RPMI8226 (cell line): ENCODE measurements around the gene FCHO1.
A peak's percentile ranks its signal among the peaks of the same experiment; 100 is the strongest.
"Not testable (repeated sequence)": the region's sequence is repeated elsewhere in the genome, so short reads cannot be mapped to it uniquely, and the experiment has no call there.

ENCODE experiments used
- DNase-seq: peaks from one replicate; pipeline ENCODE4 v3.0.0-alpha.2; 2015

FCHO1 gene

DNA sequence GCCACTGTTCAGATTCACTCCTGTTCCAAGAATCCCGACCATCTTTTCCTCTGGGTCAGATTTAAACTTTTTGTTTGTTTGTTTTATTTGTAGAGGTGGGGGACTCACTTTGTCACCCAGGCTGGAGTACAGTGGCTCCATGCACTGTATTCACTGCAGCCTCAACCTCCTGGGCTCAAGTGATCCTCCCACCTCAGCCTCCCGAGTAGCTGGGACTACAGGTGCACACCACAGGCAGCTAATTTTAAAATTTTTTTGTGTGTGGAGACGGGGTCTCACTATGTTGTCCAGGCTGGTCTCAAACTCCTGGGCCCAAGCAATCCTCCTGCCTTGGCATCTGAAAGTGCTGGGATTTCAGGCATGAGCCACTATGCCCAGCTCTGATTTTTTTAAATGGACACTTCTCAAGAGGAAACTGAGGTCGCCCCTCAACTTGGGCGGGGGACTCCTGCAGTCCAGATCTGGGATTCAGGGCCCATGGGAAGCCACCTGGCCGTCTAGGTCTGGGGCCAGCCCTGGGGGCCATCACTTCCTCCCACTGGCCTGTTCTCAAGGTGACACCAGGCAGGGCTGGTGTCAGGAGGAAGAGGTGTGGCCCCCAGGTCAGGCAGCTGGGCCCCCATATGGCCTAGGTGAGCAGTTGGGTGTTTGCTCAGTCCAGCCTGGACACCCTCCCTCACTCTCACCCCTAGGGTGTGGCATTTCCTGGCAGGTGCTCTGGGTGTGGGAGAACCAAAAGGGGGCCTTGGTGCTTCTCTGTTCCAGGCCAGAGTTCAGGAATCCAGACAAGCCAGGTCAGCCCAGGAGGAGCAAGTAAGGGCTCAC, 44.9 kb downstream of the FCHO1 start:
- DNase-seq: peak; percentile 77

DNA sequence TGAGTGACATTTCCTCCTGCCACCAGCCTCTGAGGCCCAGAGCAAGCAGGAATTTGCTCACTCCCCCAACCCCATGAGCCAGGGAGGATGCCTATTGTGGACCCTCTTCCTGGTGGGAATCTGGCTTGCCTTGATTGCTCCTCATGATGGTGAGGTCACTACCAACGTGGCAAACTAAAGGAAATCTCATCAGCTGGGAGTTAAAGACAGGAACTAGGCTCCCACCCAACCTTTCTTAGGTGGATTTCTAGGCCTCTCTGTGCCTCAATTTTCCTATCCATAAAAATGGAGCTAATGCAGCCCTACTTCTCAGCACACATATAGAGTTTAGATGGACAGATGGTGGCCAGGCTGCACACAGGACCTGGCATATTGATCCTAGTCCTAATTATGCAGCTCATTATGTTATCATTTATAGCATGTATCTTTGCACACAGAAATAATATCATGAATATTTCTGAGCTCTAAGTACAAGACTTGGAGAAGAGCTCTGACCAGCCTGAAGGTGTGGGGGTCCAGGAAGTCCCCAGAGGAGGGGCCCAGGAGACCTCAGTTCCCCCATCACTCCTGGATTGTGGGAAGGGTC, 45.7 kb downstream of the FCHO1 start:
- no peak for DNase-seq

DNA sequence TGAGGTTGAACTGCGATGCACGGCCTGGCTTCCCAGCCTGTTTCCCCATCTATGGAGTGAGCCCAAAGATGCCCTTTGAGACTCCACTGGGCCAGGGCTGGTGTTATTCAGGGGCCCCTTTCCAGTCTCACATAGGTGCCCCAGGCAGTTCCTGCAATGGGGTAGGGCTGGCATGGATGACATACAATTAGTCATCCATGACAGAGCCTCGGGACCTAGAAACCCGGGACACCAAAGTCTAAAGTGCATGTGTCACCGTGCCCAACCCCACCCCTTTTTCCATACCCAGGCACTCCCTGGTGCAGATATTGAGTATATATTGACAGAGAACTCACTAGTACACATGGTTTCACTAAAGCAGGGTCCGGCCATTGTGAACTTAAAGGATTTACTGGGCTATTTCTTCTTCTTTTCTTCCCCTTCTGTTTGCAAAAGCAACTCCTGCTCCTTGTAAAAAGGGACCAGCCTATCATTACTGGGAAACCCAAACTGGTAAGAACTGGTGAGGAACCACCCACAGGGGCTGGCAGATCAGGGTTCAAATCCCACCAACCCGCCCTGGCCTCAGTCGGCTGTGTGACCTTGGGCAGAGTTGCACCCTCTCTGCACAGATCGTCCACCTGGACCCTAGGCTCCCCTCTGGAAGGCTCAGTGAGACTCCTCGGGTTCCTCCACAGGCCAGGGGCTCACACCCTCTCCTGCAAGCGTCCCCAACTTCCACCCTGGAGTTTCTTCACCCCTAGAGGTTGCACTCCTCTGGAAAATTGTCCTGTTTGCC, 46.3 kb downstream of the FCHO1 start:
- no peak for DNase-seq

DNA sequence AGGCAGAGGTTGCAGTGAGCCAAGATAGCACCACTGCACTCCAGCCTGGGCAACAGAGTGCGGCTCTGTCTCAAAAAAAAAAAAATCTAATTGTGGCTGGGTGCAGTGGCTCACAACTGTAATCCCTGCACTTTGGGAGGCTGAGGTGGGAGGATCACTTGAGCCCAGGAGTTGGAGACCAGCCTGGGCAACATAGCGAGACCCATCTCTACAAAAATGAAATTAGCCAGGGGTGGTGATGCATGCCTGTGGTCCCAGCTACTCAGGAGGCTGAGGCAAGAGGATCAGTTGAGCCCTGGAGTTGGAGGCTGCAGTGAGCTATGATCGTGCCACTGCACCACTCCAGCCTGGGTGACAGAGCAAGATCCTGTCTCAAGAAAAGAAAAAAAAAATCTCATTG, 47.3 kb downstream of the FCHO1 start:
- not testable (repeated sequence) for DNase-seq

DNA sequence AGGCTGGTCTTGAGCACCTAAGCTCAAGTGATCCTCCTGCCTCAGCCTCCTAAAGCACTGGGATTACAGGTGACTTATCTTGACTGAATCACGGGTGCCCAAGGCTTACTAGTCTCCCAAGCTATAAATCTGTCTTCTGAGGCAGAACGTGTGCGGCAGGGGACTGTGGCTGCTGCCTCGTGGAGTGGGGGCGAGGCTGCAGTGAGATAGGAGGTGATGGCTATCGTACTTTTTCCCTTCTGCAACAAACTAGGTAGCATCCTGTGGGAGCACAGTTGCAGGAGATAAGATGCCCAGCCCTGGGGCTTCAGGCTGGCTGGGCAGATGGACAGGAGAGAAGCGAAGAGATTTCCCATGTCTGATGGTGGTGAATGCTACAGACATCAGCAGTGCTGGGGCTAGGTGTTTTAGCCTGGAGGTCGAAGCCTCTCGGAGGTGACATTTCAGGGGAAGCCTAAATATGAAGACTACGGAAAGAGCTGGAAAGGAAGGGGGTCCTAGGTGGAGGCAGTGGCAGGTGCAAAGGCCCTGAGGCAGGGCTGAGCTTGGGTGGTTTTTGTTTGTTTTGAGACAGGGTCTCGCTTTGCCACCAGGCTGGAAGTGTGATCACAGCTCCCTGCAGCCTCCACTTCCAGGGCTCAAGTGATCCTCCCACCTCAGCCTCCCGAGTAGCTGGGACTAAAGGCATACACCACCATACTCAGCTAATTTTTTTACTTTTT, 51.0 kb downstream of the FCHO1 start:
- DNase-seq: no peak

DNA sequence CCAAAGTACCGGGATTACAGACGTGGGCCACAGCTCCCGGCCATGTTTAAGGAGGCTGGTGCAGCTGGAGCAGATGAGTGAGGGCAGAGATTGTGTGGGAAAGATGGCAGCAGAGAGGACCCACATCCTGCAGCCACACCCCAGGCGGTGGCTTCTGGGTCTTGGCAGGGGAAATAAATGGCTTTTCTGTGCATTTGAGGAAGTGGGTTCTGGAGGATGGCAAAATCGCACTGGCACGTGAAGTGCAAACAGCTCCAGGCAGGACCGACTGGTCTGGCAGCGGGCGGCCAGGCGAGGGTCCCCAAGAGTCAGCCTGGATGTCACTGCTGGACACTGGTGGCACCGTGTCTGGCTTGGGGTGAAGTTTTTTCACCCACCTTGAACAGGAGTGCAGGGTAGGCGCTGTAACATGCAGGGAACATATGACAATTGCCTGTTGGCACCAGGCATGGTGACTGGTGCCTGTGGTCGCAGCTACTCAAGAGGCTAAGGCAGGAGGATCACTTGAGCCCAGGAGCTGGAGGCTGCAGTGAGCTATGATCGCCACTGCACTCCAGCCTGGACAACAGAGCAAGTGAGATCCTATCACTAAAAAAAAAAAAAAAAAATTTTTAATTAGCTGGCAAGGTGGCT, 52.1 kb downstream of the FCHO1 start:
- peak; percentile 70 for DNase-seq

DNA sequence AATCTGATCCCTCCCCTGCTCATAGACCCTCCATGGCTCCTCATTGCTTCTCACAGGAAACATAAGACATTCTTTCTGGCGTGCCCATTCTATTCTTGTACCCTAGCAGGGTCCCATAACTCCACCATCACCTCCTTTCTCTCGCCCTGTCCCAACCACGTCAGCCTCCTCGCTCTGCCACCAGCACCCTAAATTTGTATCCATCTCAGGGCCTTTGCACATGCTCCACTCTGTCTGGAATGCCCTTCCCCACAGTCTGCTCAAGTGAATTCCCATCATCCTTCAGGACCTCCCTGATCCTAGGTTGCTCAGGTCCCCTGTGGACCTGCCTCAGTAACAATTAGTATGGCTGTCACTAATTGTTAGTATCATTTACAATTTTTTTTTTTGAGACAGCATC, 54.1 kb downstream of the FCHO1 start:
- DNase-seq: no peak

DNA sequence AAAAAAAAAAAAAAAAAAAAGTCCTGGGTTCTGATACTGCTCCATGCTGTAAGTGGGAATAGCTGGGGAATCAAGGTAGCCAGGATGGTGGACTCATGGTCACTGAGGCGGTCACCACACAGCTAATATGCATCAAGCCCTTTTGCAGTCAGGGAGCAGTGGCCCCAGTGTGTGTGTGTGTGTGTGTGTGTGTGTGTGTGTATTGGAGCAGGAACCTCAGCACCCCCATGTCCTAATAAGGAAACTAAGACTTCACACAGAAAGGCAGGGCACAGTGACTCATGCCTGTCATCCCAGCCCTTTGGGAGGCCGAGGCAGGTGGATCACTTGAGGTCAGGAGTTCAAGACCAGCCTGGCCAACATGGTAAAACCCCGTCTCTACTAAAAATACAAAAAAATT, 55.7 kb downstream of the FCHO1 start:
- no peak for DNase-seq

DNA sequence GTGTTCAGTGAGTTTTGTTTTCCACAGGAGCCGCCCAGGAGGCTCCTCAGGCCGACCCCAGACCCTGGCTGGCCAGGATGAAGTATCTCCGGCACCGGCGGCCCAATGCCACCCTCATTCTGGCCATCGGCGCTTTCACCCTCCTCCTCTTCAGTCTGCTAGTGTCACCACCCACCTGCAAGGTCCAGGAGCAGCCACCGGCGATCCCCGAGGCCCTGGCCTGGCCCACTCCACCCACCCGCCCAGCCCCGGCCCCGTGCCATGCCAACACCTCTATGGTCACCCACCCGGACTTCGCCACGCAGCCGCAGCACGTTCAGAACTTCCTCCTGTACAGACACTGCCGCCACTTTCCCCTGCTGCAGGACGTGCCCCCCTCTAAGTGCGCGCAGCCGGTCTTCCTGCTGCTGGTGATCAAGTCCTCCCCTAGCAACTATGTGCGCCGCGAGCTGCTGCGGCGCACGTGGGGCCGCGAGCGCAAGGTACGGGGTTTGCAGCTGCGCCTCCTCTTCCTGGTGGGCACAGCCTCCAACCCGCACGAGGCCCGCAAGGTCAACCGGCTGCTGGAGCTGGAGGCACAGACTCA, 56.5 kb downstream of the FCHO1 start:
- peak; percentile 26 for DNase-seq

DNA sequence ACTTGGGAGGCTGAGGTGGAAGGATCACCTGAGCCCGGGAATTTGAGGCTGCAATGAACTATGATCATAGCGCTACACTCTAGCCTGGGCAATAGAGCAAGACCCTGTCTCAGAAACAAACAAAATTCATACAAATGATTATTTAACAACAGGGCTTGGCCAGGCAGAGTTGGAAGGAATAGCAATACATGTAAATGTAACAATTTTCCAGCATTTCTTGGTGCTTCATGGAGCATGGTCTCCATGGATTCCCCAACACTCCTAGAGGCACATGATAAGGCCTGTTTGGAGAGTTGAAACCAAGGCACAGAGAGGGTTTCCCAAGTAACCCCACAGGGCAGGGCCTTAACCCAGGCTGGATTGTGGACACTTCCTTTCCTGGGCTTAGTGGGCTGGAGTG, 59.8 kb downstream of the FCHO1 start:
- DNase-seq: no peak

DNA sequence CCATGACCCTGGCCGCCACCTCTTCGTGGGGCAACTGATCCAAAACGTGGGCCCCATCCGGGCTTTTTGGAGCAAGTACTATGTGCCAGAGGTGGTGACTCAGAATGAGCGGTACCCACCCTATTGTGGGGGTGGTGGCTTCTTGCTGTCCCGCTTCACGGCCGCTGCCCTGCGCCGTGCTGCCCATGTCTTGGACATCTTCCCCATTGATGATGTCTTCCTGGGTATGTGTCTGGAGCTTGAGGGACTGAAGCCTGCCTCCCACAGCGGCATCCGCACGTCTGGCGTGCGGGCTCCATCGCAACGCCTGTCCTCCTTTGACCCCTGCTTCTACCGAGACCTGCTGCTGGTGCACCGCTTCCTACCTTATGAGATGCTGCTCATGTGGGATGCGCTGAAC, 60.4 kb downstream of the FCHO1 start:
- no peak for DNase-seq

DNA sequence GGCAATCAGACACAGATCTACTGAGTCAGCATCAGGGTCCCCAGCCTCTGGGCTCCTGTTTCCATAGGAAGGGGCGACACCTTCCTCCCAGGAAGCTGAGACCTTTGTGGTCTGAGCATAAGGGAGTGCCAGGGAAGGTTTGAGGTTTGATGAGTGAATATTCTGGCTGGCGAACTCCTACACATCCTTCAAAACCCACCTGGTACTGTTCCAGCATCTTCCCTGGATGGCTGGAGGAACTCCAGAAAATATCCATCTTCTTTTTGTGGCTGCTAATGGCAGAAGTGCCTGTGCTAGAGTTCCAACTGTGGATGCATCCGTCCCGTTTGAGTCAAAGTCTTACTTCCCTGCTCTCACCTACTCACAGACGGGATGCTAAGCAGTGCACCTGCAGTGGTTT, 60.8 kb downstream of the FCHO1 start:
- no peak for DNase-seq

DNA sequence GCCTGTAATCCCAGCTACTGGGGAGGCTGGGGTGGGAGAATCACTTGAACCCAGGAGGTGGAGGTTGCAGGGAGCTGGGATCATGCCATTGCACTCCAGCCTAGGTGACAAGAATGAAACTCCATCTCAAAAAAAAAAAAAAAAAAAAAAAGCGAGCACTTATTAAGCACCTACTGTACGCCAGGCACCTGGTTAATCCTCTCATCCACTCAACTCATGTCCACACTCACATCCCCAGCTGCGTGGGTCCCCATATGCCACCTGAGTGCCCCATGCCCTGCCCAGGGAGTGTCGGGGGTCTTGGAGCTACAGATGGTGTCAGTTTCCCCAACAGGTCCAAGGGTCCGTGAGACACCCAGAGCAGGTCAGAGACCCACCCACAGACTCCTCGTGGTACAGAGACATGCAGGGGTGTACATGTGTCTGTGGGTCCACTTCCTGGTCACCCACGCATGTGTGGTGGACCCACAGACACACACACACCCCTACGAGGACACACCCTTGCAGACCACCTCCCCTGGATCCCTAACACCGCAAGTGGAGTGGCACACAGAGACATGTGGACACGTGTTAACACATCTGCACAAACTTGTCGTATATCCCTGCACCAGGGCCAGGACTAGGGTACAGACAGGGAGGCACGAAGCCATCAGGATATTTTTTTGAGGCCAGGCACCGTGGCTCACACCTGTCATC, 66.5 kb downstream of the FCHO1 start:
- no peak for DNase-seq

DNA sequence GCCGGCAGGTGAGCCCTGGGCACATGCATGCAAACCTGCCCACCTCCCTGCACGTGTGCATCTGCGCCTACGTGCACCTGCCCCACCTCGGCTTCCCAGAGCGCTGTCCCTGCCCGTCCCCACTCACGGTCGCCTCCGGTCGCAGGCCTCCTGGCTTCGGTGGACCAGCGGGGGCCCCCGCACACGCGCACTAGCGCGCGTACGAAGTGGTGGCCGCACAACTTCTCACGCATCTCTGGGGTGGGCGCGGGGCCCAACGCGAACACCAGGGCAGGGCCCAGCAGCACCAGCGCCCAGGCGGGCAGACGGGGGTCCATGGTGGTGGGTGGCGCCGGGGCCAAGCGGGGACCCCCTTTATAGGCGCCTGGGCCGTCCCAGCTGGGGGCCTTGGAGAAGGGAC, 69.9 kb downstream of the FCHO1 start, which contains the start of gene INSL3:
Gene INSL3 (minus strand): TSS at position 330 of the 400 bp plus-strand sequence. CDS start 13 bp downstream, at position 317.
- DNase-seq: no peak

DNA sequence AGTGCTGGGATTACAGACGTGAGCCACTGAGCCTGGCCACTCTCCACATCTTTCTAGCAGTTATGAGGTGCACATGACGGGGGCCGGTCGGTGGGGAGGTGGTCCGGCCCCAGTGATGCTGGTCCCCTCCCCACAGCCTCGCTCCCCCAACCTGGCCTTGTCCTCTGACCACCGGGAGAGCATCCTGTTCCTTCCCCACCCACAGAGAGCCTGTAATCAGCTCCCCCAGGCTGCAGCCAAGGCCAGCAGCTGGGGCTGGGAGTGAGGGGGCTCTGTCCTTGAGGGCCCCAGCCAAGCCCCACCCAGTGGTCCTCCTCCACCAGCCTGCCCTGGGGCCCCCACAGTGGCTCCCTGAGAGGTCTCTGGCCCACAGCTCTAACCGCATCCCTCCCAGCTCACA, 73.1 kb downstream of the FCHO1 start:
- DNase-seq: no peak

DNA sequence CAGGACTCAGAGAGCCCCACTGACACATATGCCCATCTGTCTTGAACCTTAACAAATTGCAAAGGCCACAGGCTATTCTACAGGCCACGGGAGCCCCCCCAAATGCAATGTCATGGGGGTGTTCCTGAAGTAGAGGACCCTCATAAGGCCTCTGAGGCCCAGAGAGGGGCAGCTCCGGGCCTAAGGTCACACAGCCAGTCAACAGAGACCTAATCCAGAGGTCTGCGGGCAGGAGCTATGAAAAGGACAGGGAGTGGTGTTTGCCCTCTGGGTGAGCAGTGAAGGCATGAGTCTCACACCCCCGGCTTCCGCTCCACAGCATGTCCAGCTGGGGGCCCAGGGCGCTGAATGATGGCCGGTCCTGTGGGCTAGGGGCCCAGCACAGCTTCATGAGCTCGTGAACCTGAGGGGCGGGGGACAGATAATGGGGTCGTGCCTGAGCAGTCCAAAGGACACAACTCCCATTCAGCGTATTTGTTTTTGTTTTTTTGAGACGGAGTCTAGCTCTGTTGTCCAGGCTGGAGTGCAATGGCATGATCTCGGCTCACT, 75.3 kb downstream of the FCHO1 start:
- DNase-seq: no peak

DNA sequence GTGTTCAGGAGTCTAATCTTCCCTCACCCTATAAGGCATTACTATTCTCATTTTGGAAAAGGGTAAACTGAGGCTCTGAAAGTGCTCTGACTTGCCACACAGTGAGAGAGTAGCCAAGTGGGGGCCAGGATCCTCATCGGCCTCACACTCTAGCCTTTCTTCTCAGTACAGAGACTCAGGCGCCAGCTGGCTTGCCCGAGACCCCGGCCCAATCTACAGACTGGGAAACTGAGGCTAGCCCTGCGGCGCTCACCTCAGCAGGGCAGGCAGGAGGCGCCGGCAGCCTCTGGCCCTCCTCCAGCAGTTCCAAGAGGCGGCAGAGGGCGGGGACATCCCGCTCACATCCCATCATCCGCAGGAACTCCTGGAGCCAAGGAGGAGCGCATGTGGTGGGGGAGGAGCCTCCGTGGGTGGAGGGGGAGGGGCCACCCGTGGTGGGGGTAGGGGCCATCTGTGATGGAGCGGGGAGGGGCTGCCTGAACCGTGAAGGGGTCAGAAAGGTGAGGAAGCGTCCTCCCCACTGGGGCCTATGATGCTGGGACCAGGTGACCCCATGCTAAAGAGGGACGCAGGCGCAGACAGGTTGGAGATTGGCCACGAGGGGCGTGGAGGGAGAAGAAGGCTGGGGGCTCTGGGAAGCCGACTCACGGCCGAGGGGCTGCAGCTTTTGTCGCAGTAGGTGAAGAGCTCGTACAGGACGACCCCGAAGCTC, 78.7 kb downstream of the FCHO1 start:
- DNase-seq: no peak

DNA sequence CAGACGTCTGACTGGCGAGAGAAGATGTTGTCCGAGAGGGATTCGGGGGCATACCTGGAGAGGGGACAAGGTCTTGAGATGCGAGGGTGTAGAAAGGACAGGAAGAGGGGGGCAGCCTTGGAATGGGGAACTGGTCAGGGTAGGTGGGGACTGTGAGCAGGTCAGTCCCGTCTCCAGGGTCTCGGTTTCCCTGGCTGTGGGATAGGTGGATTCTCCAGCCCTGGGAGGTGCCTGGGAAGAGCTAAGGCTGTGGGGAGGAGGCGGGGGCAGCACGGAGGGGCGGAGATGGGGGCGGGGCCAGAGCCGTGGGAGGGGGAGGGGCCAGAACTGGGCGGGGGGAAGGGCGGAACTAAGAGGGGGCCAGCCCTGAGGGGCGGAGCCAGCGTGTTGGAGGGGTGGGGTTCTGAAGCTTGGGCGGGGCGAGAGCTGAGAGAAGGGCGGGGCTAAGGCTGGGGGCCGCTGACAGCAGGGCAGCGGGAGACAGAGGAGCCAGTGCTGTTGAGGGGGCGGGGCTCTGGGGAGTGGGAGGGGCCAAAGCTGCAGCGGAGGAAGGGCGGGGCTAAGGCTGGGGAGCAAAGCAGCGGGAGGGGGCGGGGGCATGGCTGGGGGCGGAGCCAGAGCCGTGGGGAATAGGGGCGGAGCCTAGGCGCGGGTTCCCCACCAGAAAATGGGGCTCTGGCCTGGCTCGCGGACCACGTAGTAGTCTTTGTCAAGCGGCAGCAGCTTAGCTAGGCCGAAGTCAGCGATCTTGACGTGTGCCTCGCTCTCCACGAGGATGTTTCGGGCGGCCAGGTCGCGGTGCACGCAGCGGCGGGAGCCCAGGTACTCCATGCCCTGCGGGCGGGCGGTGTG, 79.5 kb downstream of the FCHO1 start:
- no peak for DNase-seq

DNA sequence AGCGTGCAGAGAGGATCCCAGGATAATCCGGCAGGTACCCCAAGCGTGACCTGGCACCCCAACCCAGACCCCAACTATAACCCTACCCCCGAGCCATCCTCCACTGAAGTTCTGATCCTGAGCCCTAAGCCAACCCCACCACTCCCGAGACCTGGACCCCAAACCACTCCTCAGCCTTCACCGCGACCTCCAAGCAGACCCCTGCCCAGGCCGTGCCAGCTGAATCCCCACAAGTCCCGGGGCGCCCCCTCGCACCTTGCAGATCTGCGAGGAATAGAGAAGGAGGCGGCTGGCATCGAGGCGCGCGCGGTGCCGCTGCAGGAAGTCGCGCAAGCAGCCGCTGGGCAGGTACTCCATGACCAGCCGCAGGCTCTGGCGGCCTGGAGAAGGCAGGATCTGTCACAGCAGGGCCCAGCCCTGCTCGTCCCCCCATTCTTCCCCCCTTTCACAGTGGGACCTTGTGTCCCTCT, 80.2 kb downstream of the FCHO1 start:
- DNase-seq: no peak
